ENCODE measurements around the gene FXYD5.
A peak's percentile ranks its signal among the peaks of the same experiment; 100 is the strongest.

FXYD5 gene

GRCh38 chr19:35140962-35141836 lies 13.3 kb upstream of the FXYD5 start:
- TF ChIP-seq ZFP3 (CRISPR knock-in tag; IDR thresholded peaks at IDR 0.05) (no peak), BACH2 (CRISPR knock-in tag; IDR thresholded peaks at IDR 0.05; ENCODE audit: borderline replicate concordance) (no peak), TCF4 (CRISPR knock-in tag; IDR thresholded peaks at IDR 0.05; ENCODE audit: borderline replicate concordance) (no peak), OSR1 (CRISPR knock-in tag; IDR thresholded peaks at IDR 0.05) (no peak)
- TF ChIP-seq, protein P1, sequence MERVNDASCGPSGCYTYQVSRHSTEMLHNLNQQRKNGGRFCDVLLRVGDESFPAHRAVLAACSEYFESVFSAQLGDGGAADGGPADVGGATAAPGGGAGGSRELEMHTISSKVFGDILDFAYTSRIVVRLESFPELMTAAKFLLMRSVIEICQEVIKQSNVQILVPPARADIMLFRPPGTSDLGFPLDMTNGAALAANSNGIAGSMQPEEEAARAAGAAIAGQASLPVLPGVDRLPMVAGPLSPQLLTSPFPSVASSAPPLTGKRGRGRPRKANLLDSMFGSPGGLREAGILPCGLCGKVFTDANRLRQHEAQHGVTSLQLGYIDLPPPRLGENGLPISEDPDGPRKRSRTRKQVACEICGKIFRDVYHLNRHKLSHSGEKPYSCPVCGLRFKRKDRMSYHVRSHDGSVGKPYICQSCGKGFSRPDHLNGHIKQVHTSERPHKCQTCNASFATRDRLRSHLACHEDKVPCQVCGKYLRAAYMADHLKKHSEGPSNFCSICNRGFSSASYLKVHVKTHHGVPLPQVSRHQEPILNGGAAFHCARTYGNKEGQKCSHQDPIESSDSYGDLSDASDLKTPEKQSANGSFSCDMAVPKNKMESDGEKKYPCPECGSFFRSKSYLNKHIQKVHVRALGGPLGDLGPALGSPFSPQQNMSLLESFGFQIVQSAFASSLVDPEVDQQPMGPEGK (CRISPR knock-in tag; IDR thresholded peaks at IDR 0.05; ENCODE audit: borderline replicate concordance): no peak
- ATAC-seq: peak; percentile 88

DNA sequence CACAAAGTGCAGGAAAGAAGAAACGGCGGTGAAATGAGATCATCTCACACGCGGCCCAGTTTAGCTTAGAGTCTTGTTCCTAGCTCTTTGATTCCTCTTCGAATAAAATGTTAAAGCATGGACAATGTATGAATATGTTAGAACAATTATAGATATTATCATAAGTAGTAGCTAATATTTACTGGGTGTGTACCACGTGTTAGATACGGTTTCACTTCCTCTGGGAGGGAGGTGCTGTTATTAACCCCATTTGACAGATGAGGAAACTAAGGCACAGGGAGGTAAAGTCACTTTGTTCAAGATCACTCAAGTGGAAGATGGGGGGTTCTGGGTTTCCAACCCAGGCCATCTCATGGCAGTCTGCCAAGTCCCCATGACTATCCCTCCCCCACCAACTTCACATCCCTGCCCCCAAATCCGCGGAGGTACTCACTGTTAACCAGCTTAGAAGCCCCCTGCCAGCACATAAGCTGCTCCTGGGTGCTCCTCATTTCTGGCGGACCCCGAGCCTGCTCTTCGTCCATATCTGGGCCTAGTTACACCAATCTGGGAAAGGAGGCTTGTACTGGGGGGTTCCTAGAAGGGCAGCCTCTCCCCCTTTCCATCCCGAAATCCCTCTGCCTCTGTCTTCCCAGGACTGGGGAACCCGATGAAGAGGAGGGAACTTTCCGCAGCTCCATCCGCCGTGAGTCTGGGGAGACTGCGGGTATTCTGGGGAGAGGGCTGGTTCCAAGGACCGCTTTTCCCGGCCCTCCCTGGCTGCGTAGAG lies 12.5 kb upstream of the FXYD5 start:
- ATAC-seq: peak; percentile 1; the same call in 1 of the 3 replicates
- TF ChIP-seq POU6F1 (CRISPR knock-in tag; IDR thresholded peaks at IDR 0.05; ENCODE audit: borderline replicate concordance, low read depth) (no peak), ARNTL (CRISPR knock-in tag; IDR thresholded peaks at IDR 0.05; ENCODE audit: borderline replicate concordance, low read depth) (no peak)

DNA sequence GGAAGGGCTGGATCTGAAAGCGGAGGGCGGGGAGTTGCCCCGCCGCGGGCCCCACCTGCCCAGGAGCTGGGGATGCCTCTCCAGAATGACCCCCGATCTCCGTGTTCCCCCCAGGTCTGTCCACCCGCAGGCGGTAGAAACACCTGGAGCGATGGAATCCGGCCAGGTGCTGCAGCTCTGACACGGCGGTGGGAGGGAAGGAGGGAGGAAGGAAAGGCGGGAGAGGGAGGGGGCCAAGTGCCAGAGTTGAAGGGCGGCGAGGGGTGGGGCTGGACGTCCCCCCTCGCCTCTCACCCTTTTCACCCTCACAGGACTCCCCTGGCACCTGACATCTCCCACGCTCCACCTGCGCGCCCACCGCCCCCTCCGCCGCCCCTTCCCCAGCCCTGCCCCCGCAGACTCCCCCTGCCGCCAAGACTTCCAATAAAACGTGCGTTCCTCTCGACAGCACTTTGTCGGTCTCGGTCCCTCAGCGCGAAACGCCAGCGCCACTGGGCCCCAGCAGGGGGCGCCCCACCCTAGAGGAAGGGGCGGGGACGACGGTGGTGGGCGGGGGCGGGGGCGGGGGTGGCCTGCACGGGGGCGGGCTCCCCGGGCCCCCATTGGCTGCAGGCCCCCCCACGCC lies 11.8 kb upstream of the FXYD5 start:
- TF ChIP-seq OSR1 (CRISPR knock-in tag; IDR thresholded peaks at IDR 0.05) (no peak), BACH2 (CRISPR knock-in tag; IDR thresholded peaks at IDR 0.05; ENCODE audit: borderline replicate concordance) (no peak), ARNTL (CRISPR knock-in tag; IDR thresholded peaks at IDR 0.05; ENCODE audit: borderline replicate concordance, low read depth) (no peak), PPARA (CRISPR knock-in tag; IDR thresholded peaks at IDR 0.05; ENCODE audit: borderline replicate concordance) (no peak), RARB (CRISPR knock-in tag; IDR thresholded peaks at IDR 0.05) (no peak), ZNF70 (CRISPR knock-in tag; IDR thresholded peaks at IDR 0.05) (no peak), ZFP3 (CRISPR knock-in tag; IDR thresholded peaks at IDR 0.05) (no peak), ZNF8 (CRISPR knock-in tag; IDR thresholded peaks at IDR 0.05) (no peak), GLIS3 (CRISPR knock-in tag; IDR thresholded peaks at IDR 0.05) (no peak), ISL1 (CRISPR knock-in tag; IDR thresholded peaks at IDR 0.05) (no peak), CSDC2 (CRISPR knock-in tag; IDR thresholded peaks at IDR 0.05) (no peak), TSHZ2 (CRISPR knock-in tag; IDR thresholded peaks at IDR 0.05) (no peak), ZFP30 (CRISPR knock-in tag; IDR thresholded peaks at IDR 0.05) (no peak), TCF4 (CRISPR knock-in tag; IDR thresholded peaks at IDR 0.05; ENCODE audit: borderline replicate concordance) (no peak), SNAI2 (CRISPR knock-in tag; IDR thresholded peaks at IDR 0.05) (no peak), CREB5 (CRISPR knock-in tag; IDR thresholded peaks at IDR 0.05; ENCODE audit: low read depth) (no peak)
- TF ChIP-seq, protein P1 (CRISPR knock-in tag; IDR thresholded peaks at IDR 0.05; ENCODE audit: borderline replicate concordance): no peak
- peak; percentile 57 for ATAC-seq

All from SK-N-SH treated with all-trans-retinoic acid at 6 μM for 48 hours (cell line).